HEK293 (cell line): ENCODE results near the gene DNASE1.

Source experiments
- CTCF ChIA-PET: fragments of 350-600 bp; formaldehyde crosslinking; extraction: SDS; loops from one replicate; lab custom pipeline; 2021; ENCODE audit warnings: antibody characterized with exemption; lab: Yijun Ruan, JAX
- POLR2A ChIA-PET: fragments of 300-600 bp; formaldehyde crosslinking; extraction: SDS; loops from one replicate; lab custom pipeline; 2020; ENCODE audit warnings: antibody characterized with exemption, inconsistent platforms; lab: Yijun Ruan, JAX
- H3K27ac ChIP-seq: fragments of 200-500 bp; sonication (Bioruptor generic); 2 replicates; pipeline ENCODE4 v1.5.1; 2014; ENCODE audit warnings: low read depth, low read length, control low read depth, inconsistent platforms; ENCODE audit errors: extremely low read depth
- H3K36me3 ChIP-seq, 2 experiments: fragments of 200-500 bp in 1 of 2; sonication (Bioruptor generic) in 1 of 2; 1 replicate in 1 of 2; 2 replicates in 1 of 2; pipeline ENCODE4 v1.5.1; 2014 to 2017; ENCODE audit warnings: inconsistent platforms in 2 of 2, low read length in 2 of 2; ENCODE audit not compliant: control insufficient read depth in 2 of 2, insufficient read depth in 1 of 2
- H3K4me1 ChIP-seq: fragments of 200-500 bp; sonication (Bioruptor generic); 2 replicates; pipeline ENCODE4 v1.5.1; 2014; ENCODE audit warnings: mild to moderate bottlenecking, low read length, inconsistent platforms; ENCODE audit not compliant: control insufficient read depth, insufficient read depth
- H3K4me3 ChIP-seq: 2 replicates; pipeline ENCODE4 v1.5.1; 2011; ENCODE audit warnings: low read depth, mild to moderate bottlenecking, control low read depth, low read length, moderate library complexity
- H3K9me3 ChIP-seq: fragments of 200-500 bp; sonication (Bioruptor generic); 2 replicates; pipeline ENCODE4 v1.5.1; 2014; ENCODE audit warnings: low read depth, low read length, inconsistent platforms; ENCODE audit not compliant: control insufficient read depth, insufficient read depth
- GLI2 ChIP-seq: fragments of 450-650 bp; formaldehyde crosslinking; IDR thresholded peaks from 2 replicates; pipeline ENCODE4; 2017; ENCODE audit warnings: missing biosample characterization, missing genetic modification characterization, low read depth, borderline replicate concordance
- MZF1 ChIP-seq: fragments of 450-650 bp; formaldehyde crosslinking; IDR thresholded peaks from 2 replicates; pipeline ENCODE4 v1.5.1; 2017; ENCODE audit warnings: missing biosample characterization, missing genetic modification characterization, borderline replicate concordance
- PRDM1 ChIP-seq: fragments of 450-650 bp; formaldehyde crosslinking; IDR thresholded peaks from 2 replicates; pipeline ENCODE4; 2016; ENCODE audit warnings: missing biosample characterization, missing genetic modification characterization
- SCRT1 ChIP-seq: fragments of 450-650 bp; formaldehyde crosslinking; IDR thresholded peaks from 2 replicates; pipeline ENCODE4 v1.5.1; 2016; ENCODE audit warnings: missing biosample characterization, missing genetic modification characterization, borderline replicate concordance
- SCRT2 ChIP-seq: fragments of 450-650 bp; formaldehyde crosslinking; IDR thresholded peaks from 2 replicates; pipeline ENCODE4 v1.5.1; 2016; ENCODE audit warnings: missing biosample characterization, missing genetic modification characterization
- TCF7L2 ChIP-seq: IDR thresholded peaks from 2 replicates; pipeline ENCODE4 v1.6.1; 2011; ENCODE audit warnings: low read depth, mild to moderate bottlenecking, inconsistent platforms, low read length, moderate library complexity, borderline replicate concordance
- ZBTB17 ChIP-seq: fragments of 450-650 bp; formaldehyde crosslinking; IDR thresholded peaks from 2 replicates; pipeline ENCODE4 v1.5.1; 2016; ENCODE audit warnings: missing biosample characterization, missing genetic modification characterization
- ZEB2 ChIP-seq: fragments of 450-650 bp; formaldehyde crosslinking; IDR thresholded peaks from 2 replicates; pipeline ENCODE4 v1.5.1; 2016; ENCODE audit warnings: missing biosample characterization, missing genetic modification characterization
- ZNF274 ChIP-seq, 2 experiments: fragments of 200-500 bp in 1 of 2; fragments of 450-650 bp in 1 of 2; sonication (Bioruptor generic) in 1 of 2; formaldehyde crosslinking in 1 of 2; IDR thresholded peaks; 2 replicates each; pipeline versions ENCODE4 v1.5.1 to v1.6.1; 2014 to 2016; ENCODE audit warnings: borderline replicate concordance in 1 of 2, inconsistent platforms in 1 of 2, low read length in 1 of 2, missing biosample characterization in 1 of 2, missing genetic modification characterization in 1 of 2
- ZNF335 ChIP-seq: fragments of 450-650 bp; formaldehyde crosslinking; conservative IDR thresholded peaks from 2 replicates; pipeline ENCODE4 v1.5.1; 2016; ENCODE audit warnings: missing biosample characterization, missing genetic modification characterization
- ZNF585B ChIP-seq: fragments of 450-650 bp; formaldehyde crosslinking; IDR thresholded peaks from 2 replicates; pipeline ENCODE4 v1.5.1; 2016; ENCODE audit warnings: missing biosample characterization, missing genetic modification characterization
- ZNF626 ChIP-seq: fragments of 450-650 bp; sonication (Bioruptor Pico); formaldehyde crosslinking; IDR thresholded peaks from 2 replicates; pipeline ENCODE4 v1.5.1; 2018; ENCODE audit warnings: missing biosample characterization, missing genetic modification characterization, inconsistent platforms
- ZNF670 ChIP-seq: fragments of 450-650 bp; formaldehyde crosslinking; IDR thresholded peaks from 2 replicates; pipeline ENCODE4 v1.5.1; 2016; ENCODE audit warnings: missing biosample characterization, missing genetic modification characterization, low read depth
- TF ChIP-seq, protein P1 (sequence below): fragments of 450-650 bp; formaldehyde crosslinking; IDR thresholded peaks from 2 replicates; pipeline ENCODE4 v1.5.1; 2016; ENCODE audit warnings: missing biosample characterization, missing genetic modification characterization
- TF ChIP-seq, protein P2 (sequence below): fragments of 450-650 bp; formaldehyde crosslinking; IDR thresholded peaks from 2 replicates; pipeline ENCODE4 v1.5.1; 2016; ENCODE audit warnings: missing biosample characterization, missing genetic modification characterization, borderline replicate concordance
- TF ChIP-seq, protein P3 (sequence below): fragments of 450-650 bp; formaldehyde crosslinking; IDR thresholded peaks from 2 replicates; pipeline ENCODE4 v1.5.1; 2016; ENCODE audit warnings: missing biosample characterization, missing genetic modification characterization
- TF ChIP-seq, protein P4 (sequence below): fragments of 450-650 bp; formaldehyde crosslinking; IDR thresholded peaks from 2 replicates; pipeline ENCODE4 v1.5.1; 2016; ENCODE audit warnings: missing biosample characterization, missing genetic modification characterization

The DNASE1 gene

DNA sequence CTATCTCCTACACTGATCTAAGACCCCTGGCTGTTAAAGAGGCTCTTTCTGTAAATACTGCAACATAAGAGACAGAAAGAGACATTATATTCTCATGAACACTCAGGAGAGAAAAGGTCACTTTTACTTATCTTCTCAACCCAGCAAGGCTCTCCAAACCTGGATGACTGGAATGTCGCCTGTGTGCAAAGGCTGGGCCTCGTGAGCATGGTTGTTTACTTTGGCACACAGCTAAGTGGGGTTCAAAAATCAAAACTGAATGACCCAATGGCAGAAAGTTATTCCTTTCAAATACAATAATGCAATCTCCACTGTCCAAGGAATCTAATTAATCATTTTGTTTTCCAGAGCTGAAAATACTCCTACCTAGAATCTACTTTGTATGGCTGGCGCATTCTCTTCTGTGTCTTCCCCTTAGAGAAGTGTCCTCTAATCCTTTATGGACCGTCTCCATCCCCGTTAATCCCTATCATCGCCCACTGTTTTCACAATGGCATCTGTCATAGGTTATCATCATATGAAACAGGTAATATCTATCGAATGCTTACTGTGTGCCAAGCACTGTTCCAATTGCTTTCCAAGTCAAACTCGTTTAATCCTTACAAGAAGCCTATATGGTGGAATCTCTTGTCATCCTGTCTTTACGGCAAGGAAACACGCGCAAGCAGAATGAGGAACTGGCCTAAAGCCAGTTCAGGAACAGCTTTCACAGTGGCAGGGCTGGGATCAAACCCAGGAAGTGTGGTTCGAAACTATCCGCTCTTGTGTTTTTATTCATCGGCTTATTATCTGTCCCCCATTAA, 44.4 kb upstream of the DNASE1 start:
- 0 out of 2 replicates have a peak, but pooled peaks have one; percentile 12 for TF ChIP-seq PRDM1
- TF ChIP-seq ZNF274 (IDR thresholded peaks at IDR 0.05; ENCODE audit: low read length) = no peak
- no peak for TF ChIP-seq ZNF274 (tag by site-specific recombination; IDR thresholded peaks at IDR 0.05; ENCODE audit: borderline replicate concordance)
- Histone ChIP-seq H3K27ac (no peak overlapping the region), H3K4me1 (no peaks in the 10 kb centered on the region), H3K4me3 (no peak overlapping the region), H3K9me3 (no peaks in the 10 kb centered on the region), H3K36me3 (peaks cover 0 to 7% of the 10 kb centered on the region in 2 experiments; a peak in 2 of 3 replicates)
- CTCF ChIA-PET = no interaction called here
- POLR2A ChIA-PET = no interaction called here

DNA sequence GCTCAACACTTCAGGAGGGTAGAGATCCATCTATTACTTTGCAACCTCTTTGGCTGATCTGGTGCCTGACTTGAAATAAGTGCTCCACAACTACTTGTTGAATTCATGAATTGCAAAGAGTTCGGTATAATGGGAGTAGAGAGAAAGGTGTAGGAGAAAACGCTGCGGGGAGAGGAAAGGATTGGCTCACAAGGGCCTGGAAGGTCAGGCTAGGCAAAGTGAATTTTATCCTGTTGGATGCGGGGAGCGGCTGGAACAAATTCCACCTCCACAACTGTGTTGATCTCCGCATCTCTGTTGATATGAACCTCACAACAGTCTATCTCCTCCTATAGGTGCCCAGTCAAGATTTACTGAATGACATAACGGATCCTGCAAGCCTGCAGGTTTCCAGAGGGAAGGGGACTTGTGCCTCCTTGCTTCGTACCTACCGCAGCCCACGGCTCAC, 43.8 kb upstream of the DNASE1 start:
- TF ChIP-seq ZEB2 (0 out of 2 replicates have a peak, but pooled peaks have one; percentile 13), MZF1 (tag by site-specific recombination) (no peak), ZBTB17 (tag by site-specific recombination) (peak; percentile 79; the same call in 1 of the 2 replicates), SCRT1 (tag by site-specific recombination) (peak; percentile 93), PRDM1 (peak; percentile 65), ZNF335 (tag by site-specific recombination) (peak; percentile 30), SCRT2 (tag by site-specific recombination) (peak; percentile 98), TCF7L2 (no peak)
- Histone ChIP-seq H3K36me3 (peaks cover 0 to 11% of the 10 kb centered on the region in 2 experiments; a peak in 1 of 3 replicates), H3K9me3 (no peaks in the 10 kb centered on the region), H3K27ac (peak overlapping the region; percentile 64; the same call in 1 of the 2 replicates), H3K4me3 (peak overlapping the region; percentile 63), H3K4me1 (no peaks in the 10 kb centered on the region)
- ChIA-PET CTCF (no interaction called here), POLR2A (no interaction called here)

DNA sequence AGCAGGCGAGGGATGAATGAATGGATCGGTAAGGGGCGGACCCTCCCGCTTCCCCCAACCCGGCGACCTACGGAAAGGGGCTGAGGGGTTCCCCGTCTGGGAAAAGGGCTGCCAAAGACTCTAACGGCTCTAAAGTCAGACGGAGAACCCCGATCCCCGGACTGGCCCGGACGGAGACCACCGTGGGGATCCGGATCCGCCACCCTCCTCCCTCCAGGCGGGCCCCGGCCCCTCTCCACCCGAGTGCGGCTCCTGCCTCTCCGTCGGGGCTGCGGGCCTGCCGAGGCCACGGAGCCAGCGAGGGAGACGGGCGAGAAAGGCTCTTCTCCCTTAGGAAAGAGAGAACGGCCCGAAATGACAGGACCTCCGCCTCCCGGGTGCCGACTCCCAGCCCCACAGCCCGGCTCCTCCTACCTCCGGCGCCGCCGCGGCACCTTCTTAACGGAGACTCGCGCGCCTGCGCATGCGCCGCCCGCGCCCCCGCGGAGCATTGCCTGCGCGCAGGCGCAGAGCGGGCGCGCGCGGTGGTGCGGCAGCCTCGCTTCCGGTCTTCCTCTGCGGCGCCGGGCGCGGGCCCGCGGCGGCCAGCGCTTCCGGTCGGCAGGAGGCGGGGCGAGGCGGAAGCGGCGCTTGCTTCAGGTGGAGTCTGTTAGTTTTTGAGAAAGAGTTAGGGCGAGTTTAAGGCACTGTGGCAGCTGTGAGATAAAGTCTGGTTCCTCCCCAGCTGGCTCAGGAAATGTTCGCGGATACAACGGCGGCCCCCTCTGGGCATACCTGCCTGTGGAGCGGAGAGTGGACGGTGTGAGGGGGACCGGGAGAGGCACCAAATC, 43.1 kb upstream of the DNASE1 start, which contains the start of gene SLX4:
Gene SLX4, minus strand, starts transcription at position 461 of the 830 bp plus-strand sequence. CDS start 2,642 bp downstream, outside the sequence.
- peaks cover 0 to 11% of the 10 kb centered on the region in 2 experiments; a peak in 1 of 3 replicates for H3K36me3 ChIP-seq
- peak within 1 kb of the TSS; percentile 83 for H3K4me3 ChIP-seq
- ChIA-PET POLR2A (interaction anchor here (0.5 to 1.0 kb wide), 3 partner anchors 200 to 627 kb away, joined by 3 to 6 read pairs (median 5); no protein-coding TSS in a partner anchor), CTCF (no interaction called here)
- no peaks in the 10 kb centered on the region for H3K4me1 ChIP-seq
- H3K27ac ChIP-seq = peak within 1 kb of the TSS; percentile 70
- no peaks in the 10 kb centered on the region for H3K9me3 ChIP-seq
- TF ChIP-seq ZNF585B (tag by site-specific recombination) (no peak), ZNF626 (tag by site-specific recombination) (no peak), ZNF670 (tag by site-specific recombination) (no peak), GLI2 (no peak)
- TF ChIP-seq, protein P1, sequence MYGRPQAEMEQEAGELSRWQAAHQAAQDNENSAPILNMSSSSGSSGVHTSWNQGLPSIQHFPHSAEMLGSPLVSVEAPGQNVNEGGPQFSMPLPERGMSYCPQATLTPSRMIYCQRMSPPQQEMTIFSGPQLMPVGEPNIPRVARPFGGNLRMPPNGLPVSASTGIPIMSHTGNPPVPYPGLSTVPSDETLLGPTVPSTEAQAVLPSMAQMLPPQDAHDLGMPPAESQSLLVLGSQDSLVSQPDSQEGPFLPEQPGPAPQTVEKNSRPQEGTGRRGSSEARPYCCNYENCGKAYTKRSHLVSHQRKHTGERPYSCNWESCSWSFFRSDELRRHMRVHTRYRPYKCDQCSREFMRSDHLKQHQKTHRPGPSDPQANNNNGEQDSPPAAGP (tag by site-specific recombination) = 0 out of 2 replicates have a peak, but pooled peaks have one; percentile 19
- TF ChIP-seq, protein P2, sequence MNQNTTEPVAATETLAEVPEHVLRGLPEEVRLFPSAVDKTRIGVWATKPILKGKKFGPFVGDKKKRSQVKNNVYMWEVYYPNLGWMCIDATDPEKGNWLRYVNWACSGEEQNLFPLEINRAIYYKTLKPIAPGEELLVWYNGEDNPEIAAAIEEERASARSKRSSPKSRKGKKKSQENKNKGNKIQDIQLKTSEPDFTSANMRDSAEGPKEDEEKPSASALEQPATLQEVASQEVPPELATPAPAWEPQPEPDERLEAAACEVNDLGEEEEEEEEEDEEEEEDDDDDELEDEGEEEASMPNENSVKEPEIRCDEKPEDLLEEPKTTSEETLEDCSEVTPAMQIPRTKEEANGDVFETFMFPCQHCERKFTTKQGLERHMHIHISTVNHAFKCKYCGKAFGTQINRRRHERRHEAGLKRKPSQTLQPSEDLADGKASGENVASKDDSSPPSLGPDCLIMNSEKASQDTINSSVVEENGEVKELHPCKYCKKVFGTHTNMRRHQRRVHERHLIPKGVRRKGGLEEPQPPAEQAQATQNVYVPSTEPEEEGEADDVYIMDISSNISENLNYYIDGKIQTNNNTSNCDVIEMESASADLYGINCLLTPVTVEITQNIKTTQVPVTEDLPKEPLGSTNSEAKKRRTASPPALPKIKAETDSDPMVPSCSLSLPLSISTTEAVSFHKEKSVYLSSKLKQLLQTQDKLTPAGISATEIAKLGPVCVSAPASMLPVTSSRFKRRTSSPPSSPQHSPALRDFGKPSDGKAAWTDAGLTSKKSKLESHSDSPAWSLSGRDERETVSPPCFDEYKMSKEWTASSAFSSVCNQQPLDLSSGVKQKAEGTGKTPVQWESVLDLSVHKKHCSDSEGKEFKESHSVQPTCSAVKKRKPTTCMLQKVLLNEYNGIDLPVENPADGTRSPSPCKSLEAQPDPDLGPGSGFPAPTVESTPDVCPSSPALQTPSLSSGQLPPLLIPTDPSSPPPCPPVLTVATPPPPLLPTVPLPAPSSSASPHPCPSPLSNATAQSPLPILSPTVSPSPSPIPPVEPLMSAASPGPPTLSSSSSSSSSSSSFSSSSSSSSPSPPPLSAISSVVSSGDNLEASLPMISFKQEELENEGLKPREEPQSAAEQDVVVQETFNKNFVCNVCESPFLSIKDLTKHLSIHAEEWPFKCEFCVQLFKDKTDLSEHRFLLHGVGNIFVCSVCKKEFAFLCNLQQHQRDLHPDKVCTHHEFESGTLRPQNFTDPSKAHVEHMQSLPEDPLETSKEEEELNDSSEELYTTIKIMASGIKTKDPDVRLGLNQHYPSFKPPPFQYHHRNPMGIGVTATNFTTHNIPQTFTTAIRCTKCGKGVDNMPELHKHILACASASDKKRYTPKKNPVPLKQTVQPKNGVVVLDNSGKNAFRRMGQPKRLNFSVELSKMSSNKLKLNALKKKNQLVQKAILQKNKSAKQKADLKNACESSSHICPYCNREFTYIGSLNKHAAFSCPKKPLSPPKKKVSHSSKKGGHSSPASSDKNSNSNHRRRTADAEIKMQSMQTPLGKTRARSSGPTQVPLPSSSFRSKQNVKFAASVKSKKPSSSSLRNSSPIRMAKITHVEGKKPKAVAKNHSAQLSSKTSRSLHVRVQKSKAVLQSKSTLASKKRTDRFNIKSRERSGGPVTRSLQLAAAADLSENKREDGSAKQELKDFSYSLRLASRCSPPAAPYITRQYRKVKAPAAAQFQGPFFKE (tag by site-specific recombination) = no peak
- TF ChIP-seq, protein P3, sequence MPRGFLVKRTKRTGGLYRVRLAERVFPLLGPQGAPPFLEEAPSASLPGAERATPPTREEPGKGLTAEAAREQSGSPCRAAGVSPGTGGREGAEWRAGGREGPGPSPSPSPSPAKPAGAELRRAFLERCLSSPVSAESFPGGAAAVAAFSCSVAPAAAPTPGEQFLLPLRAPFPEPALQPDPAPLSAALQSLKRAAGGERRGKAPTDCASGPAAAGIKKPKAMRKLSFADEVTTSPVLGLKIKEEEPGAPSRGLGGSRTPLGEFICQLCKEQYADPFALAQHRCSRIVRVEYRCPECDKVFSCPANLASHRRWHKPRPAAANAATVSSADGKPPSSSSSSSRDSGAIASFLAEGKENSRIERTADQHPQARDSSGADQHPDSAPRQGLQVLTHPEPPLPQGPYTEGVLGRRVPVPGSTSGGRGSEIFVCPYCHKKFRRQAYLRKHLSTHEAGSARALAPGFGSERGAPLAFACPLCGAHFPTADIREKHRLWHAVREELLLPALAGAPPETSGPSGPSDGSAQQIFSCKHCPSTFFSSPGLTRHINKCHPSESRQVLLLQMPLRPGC (tag by site-specific recombination) = no peak
- TF ChIP-seq, protein P4, sequence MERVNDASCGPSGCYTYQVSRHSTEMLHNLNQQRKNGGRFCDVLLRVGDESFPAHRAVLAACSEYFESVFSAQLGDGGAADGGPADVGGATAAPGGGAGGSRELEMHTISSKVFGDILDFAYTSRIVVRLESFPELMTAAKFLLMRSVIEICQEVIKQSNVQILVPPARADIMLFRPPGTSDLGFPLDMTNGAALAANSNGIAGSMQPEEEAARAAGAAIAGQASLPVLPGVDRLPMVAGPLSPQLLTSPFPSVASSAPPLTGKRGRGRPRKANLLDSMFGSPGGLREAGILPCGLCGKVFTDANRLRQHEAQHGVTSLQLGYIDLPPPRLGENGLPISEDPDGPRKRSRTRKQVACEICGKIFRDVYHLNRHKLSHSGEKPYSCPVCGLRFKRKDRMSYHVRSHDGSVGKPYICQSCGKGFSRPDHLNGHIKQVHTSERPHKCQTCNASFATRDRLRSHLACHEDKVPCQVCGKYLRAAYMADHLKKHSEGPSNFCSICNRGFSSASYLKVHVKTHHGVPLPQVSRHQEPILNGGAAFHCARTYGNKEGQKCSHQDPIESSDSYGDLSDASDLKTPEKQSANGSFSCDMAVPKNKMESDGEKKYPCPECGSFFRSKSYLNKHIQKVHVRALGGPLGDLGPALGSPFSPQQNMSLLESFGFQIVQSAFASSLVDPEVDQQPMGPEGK = peak; percentile 56
